Pulmonary artery endothelial cell (primary cell): ENCODE results near the gene ACP2. TPM values are rescaled to one million over a fixed set of nuclear protein-coding genes. Genes with fewer than 3 reads are reported as not detected.

ENCODE experiments used
- DNase-seq: peaks from one replicate; pipeline ENCODE4 v3.0.0-alpha.2; 2011; ENCODE audit warnings: low read depth, low spot score
- total RNA-seq: library from RNA; depleted of rRNA; stranded (reverse); fragments of >200 nt; gene quantifications from 2 replicates; pipeline ENCODE4 v1.2.3, GENCODE V29; 2014

ACP2 gene
- total RNA-seq: 16.9 and 24.3 TPM in 2 replicates

GRCh38 chr11:47248664-47249377 is at the start of gene ACP2:
ACP2 (minus strand) TSS chr11:47248814; CDS start chr11:47248789, 25 bp downstream.
- no peak for DNase-seq

- DNase-seq: no peak
These were observed 47.4 kb upstream of the ACP2 start for GRCh38 chr11:47296045-47296444.

GRCh38 chr11:47295385-47295784 is 46.8 kb upstream of the ACP2 start:
- DNase-seq: no peak

- no peak for DNase-seq
These were observed 41.2 kb upstream of the ACP2 start for GRCh38 chr11:47289856-47290255.

GRCh38 chr11:47288066-47288465 is 39.5 kb upstream of the ACP2 start:
- no peak for DNase-seq

GRCh38 chr11:47285969-47286770 is 37.6 kb upstream of the ACP2 start:
- DNase-seq: no peak

- DNase-seq: no peak
These were observed 35.5 kb upstream of the ACP2 start for GRCh38 chr11:47284151-47284550.

GRCh38 chr11:47282462-47282861 is 33.8 kb upstream of the ACP2 start:
- no peak for DNase-seq

- DNase-seq: no peak
These were observed 32.2 kb upstream of the ACP2 start for GRCh38 chr11:47280860-47281259.

GRCh38 chr11:47280099-47280498 is 31.5 kb upstream of the ACP2 start:
- no peak for DNase-seq

- DNase-seq: no peak
These were observed 30.2 kb upstream of the ACP2 start for GRCh38 chr11:47278769-47279168.

GRCh38 chr11:47278058-47278457 is 29.4 kb upstream of the ACP2 start:
- DNase-seq: no peak

- no peak for DNase-seq
These were observed 28.3 kb upstream of the ACP2 start for GRCh38 chr11:47276923-47277322.

- DNase-seq: no peak
These were observed 26.1 kb upstream of the ACP2 start for GRCh38 chr11:47274495-47275235.

GRCh38 chr11:47272706-47273105 is 24.1 kb upstream of the ACP2 start:
- no peak for DNase-seq

- DNase-seq: no peak
These were observed 23.5 kb upstream of the ACP2 start for GRCh38 chr11:47271961-47272661.

- DNase-seq: no peak
These were observed 22.7 kb upstream of the ACP2 start for GRCh38 chr11:47271328-47271727.

- no peak for DNase-seq
These were observed 22.0 kb upstream of the ACP2 start for GRCh38 chr11:47270331-47271271.

- no peak for DNase-seq
These were observed 21.3 kb upstream of the ACP2 start, which contains the start of gene MADD for GRCh38 chr11:47269829-47270305. MADD (plus strand) TSS chr11:47270133.
